NCI-H69 (cell line): ENCODE measurements around the gene UBAC2.

Experiments used
- DNase-seq: peaks from one replicate; lab custom pipeline; 2025; lab: John Stamatoyannopoulos, UW

UBAC2 gene

DNA sequence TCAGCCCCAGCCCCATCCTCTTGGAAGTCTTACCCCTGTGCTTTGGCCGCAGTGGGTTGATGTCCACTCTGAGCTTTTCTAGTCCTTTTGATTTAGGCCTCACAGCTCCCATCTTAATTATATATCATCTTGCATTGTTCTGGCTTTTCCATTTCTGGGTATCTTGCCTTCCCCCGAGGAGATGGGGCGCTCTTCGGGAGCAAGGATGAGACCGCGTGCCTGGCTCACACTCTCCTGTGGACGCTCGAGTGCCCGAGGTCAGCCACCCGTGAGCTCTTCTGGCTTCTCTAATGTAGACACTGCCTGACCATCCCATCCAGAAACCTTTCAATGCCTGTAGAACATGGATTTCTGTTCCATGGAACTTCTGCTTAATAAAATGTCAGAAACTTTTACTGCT lies 160.0 kb downstream of the UBAC2 start:
- no peak for DNase-seq

- DNase-seq: no peak
These were observed 160.5 kb downstream of the UBAC2 start for GRCh38 chr13:99361197-99361596.

DNA sequence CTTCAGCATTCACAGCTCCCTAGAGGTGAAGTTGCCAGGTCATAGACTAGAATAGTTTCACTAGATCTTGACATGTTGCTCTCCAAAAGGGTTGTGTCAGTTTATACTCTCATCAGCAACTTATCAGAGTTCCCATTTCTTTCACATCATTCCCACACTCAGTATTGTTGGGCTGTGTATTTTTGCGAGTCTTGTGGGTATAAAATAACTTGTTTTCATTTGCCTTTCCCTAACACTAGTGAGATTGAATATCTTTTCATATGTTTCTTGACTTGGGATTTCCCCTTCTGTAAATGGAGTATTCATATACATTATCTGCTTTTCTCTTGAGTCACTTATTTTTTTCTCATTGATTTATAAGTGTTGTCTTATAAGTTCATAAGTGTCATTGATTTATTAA lies 161.7 kb downstream of the UBAC2 start:
- DNase-seq: no peak

GRCh38 chr13:99363391-99363790 lies 162.7 kb downstream of the UBAC2 start:
- no peak for DNase-seq

DNA sequence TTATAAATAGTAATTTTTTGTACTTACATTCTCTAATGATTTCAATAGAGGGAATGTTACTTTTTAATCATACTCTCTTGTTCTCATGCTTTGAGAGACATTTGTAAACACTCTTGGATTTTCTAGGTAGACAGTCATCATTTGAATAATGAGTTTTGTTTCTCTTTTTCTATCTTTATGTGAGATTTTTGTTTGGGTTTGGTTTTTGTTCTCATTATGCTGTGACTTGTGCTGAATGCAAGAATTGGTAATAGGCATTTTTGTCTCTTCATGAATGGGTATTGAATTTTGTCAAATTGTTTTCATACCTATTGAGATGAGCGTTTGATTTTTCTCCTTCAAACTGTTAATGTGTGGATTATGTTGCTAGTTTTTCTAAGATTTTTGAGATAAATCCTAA lies 163.3 kb downstream of the UBAC2 start:
- DNase-seq: no peak

DNA sequence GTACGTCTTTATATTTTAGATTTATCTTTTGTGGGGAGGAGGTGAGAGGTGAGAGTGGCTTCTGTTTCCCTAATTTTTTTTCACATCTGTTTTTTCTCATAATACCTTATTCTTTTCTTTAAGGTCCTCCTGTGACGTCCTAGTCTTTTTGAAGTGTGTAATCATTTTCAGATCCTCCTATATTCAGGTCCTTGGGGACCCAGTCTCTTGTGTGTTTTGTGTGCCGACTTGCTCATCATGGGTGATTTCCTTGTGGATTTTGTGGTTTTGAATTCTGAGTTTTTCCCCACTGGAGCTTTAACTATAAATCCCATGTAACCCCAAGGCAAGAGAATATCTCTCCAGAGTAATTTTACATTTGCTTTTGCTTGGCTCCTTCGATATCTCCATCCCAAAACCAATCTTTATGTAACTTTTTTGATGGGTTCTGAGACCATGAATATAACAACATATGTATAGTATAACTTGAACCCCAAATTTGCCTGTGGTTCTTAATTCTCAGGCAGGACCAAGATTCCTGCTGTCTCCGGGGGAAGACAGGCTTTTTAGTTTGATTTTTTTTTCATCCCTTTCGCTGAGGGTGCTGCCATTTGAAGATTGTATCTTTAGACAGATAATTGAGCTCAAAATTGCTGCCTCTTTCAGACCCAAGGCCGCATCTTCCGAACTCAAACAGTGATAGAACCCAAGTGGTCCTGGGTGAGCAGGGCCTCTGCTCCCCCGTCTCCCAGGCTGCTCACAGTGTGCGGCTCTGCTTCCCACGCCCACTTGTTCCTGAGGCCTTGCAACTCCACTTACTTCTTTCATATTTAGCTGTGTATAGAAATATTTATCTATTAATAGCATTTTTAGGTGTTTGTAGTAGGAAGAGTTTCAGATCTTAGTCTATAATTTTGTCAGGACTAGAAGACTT lies 165.7 kb downstream of the UBAC2 start:
- no peak for DNase-seq

DNA sequence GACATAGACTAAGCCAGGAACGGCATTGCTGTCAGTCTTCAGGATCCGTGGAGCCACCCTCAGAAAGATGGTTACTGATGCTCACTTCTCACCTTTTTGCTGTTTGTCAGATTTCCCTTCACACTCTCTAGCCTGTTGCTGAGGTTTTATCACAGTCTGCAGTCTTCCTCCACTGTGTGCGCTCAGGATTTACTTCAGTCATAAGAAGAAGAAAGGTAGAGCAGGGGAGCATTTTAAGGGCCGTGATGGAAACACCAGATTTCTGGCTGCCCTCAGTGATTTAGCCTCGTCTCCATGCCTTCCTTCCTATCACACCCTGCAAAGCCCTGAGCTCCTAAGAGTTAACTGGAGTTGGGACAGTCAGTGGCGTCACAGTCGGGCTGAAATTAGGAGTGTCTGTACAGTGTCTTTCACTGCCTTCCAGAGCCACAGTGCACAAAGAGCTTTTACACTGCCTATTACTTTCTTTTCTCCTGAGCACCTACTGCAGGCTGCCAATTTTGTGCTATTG lies 166.5 kb downstream of the UBAC2 start:
- no peak for DNase-seq

DNA sequence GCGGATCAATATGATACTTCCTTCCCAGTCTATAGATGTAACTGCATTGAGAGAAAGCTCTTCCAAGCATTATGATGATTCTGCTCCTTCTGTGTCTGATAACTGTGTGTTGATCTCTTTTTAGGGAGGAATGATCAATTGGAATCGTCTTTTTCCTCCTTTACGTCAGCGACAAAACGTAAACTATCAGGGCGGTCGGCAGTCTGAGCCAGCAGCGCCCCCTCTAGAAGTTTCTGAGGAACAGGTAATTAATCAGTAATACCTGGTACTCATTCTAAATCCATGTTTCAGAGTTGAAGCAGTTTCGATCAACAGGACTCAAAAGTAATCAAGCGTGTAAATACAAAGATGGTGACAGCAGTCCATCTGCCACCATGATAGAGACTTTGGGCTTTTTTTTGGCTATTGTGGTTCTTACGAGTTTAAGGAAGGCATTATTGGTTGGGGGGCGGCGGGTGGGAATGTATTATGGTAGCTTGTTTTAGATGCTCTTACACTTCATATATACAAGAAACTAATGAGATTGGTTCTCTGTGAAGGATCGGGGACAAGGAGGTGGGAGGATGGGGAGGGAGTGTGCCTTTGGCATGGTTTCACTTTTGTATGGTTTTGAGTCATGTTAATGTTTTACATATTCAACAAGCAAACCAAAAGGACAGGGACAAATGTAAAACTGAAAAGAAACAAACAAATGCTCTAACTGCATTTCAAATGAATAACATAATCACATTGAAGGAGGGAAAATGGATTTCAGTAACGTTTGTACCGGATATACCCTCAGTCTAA lies 167.2 kb downstream of the UBAC2 start:
- no peak for DNase-seq

- no peak for DNase-seq
These were observed 170.0 kb downstream of the UBAC2 start for GRCh38 chr13:99370481-99371275.

DNA sequence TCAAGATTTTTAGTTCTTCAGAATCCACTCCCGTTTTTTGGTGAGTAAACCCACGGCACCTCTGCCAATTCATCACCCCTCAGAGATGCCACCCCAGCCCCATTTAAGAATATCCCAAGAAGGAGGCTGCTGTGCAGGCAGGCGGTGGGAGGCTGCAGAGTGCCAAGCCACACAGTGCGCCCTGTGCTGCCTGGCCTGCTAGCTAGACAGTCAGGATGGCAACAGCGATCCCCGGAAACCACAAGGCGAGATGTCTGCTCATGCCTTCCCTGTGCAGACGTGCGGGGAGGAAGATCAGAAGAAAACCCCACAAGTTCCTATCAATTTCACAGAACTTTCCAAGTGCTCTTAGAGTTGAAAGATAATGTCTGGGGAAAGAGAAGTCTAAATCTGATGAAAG lies 171.3 kb downstream of the UBAC2 start:
- DNase-seq: no peak

DNA sequence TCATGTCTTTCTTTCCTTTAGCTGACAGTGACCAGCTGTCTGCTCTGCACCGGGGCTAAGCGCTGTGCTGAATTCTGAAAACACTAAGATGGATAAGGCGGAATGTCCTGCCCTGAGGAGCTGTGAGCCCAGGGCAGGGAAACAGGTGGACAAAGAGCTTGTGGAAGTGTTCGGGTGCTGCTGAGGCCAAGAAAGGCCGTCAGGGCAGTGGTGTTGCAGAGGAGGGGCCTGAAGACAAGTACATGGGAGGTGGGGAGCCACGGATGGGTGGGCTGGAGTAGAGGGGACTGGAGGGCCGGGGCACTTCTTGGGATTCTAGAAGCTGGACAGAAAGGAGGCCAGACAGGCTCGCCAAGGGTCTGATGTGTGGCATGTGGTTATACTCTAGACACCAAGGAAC lies 172.8 kb downstream of the UBAC2 start:
- DNase-seq: no peak

DNA sequence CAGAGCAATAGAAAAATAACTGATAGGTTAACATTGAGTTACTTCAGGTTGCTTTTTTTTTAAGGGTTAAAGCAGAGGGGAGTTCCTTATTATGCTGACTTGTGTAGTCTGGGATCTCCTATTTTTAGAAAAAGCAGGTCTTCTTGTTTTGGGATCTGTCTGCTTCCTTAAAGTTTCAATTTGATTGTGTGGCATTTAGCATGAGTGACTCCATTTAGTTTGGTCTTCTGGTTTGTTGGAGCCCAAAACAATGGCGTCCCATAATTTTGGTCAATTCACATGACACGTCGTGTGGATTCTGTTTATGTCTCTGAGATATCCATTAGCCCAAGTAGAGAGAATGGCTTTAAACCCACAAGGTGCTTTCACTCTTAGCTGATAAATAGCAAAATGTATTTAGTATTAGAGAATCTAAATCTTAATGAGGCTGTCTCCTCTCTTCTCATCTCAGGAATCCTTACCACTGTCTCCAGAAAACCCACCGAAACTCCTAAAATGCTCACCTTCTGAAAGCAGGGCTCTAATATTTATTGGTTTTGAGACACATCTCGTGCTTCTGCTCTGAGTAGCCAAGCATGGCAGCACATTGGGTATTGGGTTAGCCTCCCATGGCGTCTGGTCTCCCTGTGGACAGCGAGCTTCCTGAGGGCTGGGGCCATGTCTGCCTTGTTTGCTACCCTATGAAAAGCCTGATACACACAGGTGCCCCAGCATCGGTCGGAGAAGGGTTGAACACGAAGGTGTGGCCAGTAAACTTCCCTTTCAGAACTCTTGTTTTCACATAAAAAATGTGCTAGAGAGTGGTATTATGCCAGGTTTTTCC lies 173.7 kb downstream of the UBAC2 start:
- no peak for DNase-seq

DNA sequence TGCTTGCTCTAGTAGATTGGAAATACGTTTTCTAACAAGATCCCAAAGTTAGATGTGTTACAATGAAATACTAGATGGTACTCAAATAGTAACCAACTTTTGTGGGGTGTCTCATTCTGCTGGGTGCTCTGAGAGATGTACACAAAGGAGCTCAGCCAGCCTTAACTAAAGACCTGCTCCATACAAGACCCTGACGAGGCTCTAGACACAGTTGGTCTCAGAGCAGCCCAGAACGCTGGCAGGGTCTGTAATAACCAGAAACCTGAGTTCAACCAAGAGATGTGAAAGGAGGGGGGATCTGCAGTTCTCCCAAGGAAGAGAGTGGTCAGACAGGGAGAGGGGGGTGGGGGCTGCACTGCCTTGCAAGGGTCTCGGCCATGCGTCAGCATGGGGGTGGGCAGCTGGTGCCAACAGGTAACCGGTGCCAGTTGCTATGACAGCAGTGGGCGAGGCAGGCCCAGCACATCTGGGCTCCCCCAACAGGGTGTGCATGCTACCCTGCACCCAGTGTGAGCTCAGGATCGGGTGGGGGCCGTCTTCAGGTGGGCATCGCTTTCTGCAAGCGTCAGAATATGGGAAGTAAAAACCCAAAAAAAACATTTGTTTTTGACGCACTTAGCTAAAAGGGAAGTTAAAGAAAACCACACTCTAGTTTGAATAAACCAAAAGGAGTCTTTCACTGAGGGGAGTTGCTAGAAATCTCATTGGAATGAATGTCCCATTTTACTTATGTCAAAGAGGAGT lies 174.5 kb downstream of the UBAC2 start:
- no peak for DNase-seq

GRCh38 chr13:99375738-99376080 lies 175.1 kb downstream of the UBAC2 start:
- DNase-seq: no peak

DNA sequence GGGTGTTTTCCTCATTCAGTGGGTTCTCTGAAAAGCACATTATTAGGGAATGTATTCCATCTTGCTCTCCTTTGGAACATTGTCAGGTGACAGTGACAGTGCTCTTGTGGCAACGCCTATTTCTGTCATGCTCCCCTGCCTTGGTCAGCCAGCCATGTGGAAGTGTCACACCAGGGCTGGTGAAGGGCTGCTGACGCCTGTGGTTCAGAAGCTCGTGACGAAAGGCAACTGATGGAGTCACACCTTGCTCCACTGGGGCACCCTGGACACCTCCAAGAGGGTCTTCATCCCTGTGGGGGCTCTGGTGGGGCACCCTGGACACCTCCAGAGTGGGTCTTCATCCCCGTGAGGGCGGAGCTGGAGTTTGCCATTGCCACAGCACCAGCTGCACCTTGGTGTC lies 175.5 kb downstream of the UBAC2 start:
- no peak for DNase-seq

DNA sequence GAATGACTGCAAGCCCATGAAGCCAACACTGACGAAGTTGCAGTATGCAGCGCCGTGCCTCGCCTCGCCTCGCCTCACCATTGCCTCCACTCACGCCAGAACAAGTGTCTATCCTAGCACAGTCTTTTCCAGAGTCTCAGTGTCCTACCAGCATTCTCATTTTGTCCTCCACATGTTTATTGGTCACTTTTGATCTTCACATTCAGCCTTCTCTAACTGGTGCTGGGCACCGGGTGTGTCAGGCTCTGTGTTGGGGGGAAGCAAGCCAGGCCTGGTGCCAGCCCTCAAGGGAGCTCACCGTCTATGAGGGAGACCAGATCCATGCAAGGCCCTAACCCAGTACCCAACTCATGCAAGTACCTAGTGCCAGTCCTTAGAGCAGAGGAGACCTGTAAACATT lies 176.3 kb downstream of the UBAC2 start:
- DNase-seq: no peak

DNA sequence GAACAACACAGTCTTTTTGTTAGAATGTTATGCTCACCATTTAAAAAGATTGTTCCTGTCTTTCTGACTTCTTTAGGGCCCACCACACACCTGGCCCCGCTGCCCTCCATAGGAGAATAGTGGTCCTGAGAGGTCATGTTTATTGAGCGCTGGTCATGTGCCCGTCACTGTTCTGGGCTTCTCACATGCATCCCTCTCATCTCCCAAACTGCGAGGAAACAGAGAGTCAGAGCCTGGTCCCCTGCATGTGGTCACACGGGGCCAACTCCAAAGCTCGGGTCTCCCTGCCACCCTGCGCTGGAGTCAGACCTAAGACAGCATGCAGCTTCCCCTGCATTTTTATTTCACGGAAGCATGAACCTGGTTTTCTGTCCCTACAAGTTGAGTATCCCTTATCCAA lies 177.0 kb downstream of the UBAC2 start:
- no peak for DNase-seq

DNA sequence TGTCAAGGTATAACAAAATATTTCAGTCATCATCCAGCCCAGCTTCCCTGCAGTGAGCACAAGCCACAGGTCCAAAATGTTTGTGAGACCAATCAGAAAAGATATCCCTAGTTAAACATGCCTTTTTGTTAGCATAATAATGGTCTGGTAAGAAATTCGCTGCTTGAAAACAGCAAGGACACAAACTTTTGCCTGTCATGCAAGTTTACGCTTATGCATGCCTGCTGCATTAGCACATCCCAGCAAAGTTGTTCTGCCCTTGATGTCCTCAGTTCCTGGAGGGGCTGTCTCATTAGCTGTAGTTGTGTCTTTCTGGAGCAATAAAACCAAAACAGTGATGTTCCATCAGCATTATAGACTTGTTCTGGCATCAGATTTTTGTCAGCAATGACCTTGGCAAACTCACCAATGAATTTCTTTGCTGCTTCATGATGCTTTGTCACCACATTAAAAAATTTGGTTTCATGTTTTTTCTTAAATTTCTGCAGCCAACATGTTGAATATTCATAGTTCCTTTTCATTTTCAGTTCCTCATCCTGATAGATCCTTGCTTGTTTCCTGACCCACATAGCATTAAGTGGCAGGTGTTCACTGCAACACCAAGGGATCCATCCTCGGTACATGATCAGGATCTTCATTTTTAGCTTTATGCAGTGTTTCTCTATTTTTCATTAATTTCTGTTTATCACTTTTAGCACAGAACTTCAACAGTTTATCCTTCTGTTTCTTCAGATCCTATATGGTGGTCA lies 178.5 kb downstream of the UBAC2 start:
- DNase-seq: no peak

DNA sequence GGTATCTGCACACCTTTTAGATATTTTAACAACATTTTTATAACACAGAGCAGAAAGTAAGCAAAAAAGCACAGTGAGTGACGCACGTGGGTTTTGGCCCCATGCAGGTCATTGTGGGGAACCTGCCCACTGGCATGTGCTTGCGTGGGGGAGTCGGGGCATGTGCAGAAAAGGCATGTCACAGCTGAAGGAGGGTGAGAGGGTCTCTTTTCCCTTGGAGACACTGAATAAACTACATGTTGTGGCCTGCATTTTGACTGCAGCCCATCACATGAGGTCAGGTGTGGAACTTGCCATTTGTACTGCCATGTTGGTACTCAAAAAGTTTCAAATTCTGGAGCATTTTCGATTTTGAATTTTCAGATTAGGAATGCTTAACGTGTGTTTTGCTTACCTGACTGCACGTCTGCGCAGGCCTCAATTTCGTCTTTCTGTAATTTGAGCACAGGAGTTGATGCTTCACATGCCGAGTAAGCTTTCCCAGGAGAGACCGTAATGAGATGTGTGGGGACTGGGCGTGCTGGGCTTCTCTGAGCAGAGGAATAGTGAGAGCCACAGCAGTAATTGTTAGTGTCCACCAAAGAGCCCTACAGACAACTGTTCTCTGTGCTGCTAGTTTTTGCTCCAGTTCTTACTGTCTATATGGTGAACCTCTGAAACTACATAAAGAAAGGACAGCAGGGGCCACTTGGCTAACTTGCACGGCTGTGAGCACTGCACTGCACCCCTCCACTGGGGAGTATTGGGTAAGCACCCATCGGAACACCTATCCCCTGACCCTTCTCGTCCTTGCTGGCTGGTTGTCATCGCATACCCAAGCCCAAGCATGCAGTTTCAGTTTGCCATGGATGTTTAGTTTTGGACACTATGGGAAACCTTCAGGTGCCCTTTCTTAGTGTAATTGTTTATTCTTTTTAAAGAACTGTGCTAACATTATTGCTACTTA lies 179.5 kb downstream of the UBAC2 start:
- DNase-seq: no peak
